ENCODE results near the gene TLX1.

TLX1 gene

DNA sequence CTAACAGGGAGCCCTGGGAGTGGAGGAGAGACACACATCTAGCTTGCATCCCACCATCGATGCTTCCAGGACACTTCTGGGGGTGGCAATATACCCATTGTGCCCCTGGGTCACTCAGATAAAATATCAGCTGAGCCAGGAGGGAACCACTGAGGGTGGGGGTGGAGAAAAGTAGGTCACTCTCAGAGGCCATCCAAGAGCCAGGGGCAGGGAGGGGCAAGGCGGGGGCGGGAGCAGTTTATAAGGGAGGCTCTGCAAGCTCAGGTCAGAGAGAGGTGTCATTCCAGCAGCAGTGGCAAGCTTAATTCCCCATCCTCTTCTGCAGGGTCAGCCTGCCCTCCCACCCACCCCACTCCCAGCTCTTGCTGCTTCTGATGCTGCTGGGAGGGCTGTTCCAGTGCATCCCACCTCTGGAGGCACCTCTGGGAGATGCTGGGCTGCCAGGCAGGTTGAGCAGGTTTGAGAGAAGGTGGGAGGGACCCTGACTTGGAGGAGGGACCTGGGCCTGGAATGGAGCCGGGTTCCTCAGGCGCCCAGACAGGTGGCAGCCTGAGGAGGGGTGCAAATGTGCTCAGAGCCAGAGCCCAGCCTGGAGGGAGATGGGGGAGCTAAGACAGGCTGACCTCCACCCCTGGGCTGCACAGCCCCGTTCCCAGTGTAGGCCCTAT lies 20.1 kb upstream of the TLX1 start:
- no peak for TF ChIP-seq CTCF (IDR thresholded peaks at IDR 0.05; ENCODE audit: low read depth, low read length, missing control alignments)
- H3K4me3 ChIP-seq (ENCODE audit: low read depth, low read length): no peak overlapping the region
- no peak for DNase-seq (ENCODE audit: low read depth)
- in situ Hi-C loops (cut with HindIII; ENCODE audit: low sequenced_read_pairs): no loop called here

DNA sequence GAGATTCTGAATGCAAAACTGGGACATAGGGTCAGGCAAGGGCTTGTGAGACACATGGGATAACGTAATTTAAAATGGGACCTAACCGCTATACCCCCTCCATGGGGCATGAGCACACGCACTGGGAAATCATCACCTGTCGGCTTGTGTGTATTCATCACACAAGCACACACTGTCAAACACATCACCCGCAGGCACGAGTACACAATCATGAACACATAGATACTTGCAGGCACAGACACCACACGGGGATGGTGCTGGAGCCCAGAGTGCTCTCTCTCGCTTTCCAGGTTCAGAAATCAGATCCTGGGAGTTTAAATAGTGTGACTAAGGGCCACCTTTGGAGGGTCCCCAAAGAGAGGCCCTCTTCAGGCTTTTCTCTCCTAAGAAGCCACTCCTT lies 19.6 kb upstream of the TLX1 start:
- DNase-seq (ENCODE audit: low read depth): no peak
- no peak overlapping the region for H3K4me3 ChIP-seq (ENCODE audit: low read depth, low read length)
- in situ Hi-C loops (cut with HindIII; ENCODE audit: low sequenced_read_pairs): no loop called here
- TF ChIP-seq CTCF (IDR thresholded peaks at IDR 0.05; ENCODE audit: low read depth, low read length, missing control alignments): no peak

- no peak for DNase-seq (ENCODE audit: low read depth)
- H3K4me3 ChIP-seq (ENCODE audit: low read depth, low read length): no peak overlapping the region
- TF ChIP-seq CTCF (IDR thresholded peaks at IDR 0.05; ENCODE audit: low read depth, low read length, missing control alignments): no peak
- in situ Hi-C loops (cut with HindIII; ENCODE audit: low sequenced_read_pairs): no loop called here
Observed at GRCh38 chr10:101112799-101113594, 18.1 kb upstream of the TLX1 start.

- H3K4me3 ChIP-seq (ENCODE audit: low read depth, low read length): no peak overlapping the region
- no peak for TF ChIP-seq CTCF (IDR thresholded peaks at IDR 0.05; ENCODE audit: low read depth, low read length, missing control alignments)
- in situ Hi-C loops (cut with HindIII; ENCODE audit: low sequenced_read_pairs): no loop called here
- DNase-seq (ENCODE audit: low read depth): no peak
Observed at GRCh38 chr10:101113890-101114403, 17.2 kb upstream of the TLX1 start.

DNA sequence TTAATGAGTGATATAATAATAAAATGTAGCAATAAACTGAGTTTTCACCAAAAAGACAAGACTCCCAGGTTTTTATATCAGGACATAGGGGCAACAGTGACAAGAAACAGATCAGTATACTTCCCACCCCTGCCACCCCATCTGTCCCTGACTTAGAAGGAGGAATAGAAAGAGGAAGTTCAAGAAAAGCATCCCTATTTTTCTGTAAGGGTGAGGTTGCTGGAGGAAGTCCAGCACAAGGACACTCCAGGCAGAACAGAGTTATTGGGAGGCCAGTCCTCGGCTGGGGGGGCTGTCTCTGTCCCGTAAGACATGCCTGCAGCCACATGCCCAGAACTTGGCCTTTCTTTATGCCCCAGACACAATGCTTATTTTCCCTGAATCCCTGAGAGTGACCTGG lies 16.5 kb upstream of the TLX1 start:
- in situ Hi-C loops (cut with HindIII; ENCODE audit: low sequenced_read_pairs): no loop called here
- no peak overlapping the region for H3K4me3 ChIP-seq (ENCODE audit: low read depth, low read length)
- no peak for DNase-seq (ENCODE audit: low read depth)
- TF ChIP-seq CTCF (IDR thresholded peaks at IDR 0.05; ENCODE audit: low read depth, low read length, missing control alignments): no peak

DNA sequence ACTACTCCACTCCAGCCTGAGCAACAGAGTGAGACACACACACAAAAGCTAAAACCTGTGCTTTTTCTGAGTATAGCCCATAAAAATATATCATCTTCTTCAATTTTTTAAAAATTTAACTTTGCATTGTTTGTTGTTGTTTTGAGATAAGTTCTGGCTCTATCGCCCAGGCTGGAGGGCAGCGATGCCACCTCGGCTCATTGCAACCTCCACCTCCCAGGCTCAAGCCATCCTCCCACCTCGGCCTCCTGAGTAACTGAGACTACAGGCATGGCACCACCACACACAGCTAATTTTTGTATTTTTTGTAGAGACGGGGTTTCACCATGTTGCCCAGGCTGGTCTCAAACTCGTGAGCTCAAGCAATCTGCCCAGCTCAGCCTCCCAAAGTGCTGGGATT lies 14.3 kb upstream of the TLX1 start:
- no peak for DNase-seq (ENCODE audit: low read depth)
- TF ChIP-seq CTCF (IDR thresholded peaks at IDR 0.05; ENCODE audit: low read depth, low read length, missing control alignments): no peak
- no peak overlapping the region for H3K4me3 ChIP-seq (ENCODE audit: low read depth, low read length)
- in situ Hi-C loops (cut with HindIII; ENCODE audit: low sequenced_read_pairs): no loop called here

All from astrocyte of the cerebellum (primary cell).